ENCODE data around the gene TEX11. TPM values are rescaled to one million over a fixed set of nuclear protein-coding genes. Genes with fewer than 3 reads are reported as not detected.
A peak's percentile ranks its signal among the peaks of the same experiment; 100 is the strongest.

TEX11 gene
- total and polyA plus RNA-seq, 2 experiments from 2014 or later, result 0.60 to 1.0 TPM

GRCh38 chrX:70907900-70908299 lies 611 bp downstream of the TEX11 start:
- Histone ChIP-seq H2AFZ (no peak overlapping the region; the same call in 1 of the 2 replicates), H4K20me1 (replicated peaks; ENCODE audit: insufficient read depth) (no peaks in the 10 kb centered on the region), H3K4me2 (no peak overlapping the region), H3K4me3 (no peak overlapping the region), H3K4me1 (ENCODE audit: insufficient read depth) (no peaks in the 10 kb centered on the region), H3K79me2 (replicated peaks; ENCODE audit: insufficient read depth) (no peaks in the 10 kb centered on the region), H3F3A (replicated peaks; ENCODE audit: low read depth) (no peaks in the 10 kb centered on the region), H3K27me3 (ENCODE audit: insufficient read depth) (no peaks in the 10 kb centered on the region), H3K27ac (ENCODE audit: low read depth) (no peak overlapping the region), H3K9me2 (ENCODE audit: insufficient read depth) (no peaks in the 10 kb centered on the region), H3K36me3 (ENCODE audit: insufficient read depth) (no peaks in the 10 kb centered on the region)
- Mint-ChIP-seq H3K27ac (no peak overlapping the region), H3K27me3 (ENCODE audit: insufficient read depth, low read depth, poor library complexity) (no peaks in the 10 kb centered on the region), H3K36me3 (ENCODE audit: low read depth) (0 out of 3 replicates have a peak, but pooled peaks cover 3% of the 10 kb centered on the region), H3K9me3 (peaks cover 8% of the 10 kb centered on the region; the same call in 2 of the 3 replicates), H3K4me1 (0 out of 3 replicates have a peak, but pooled peaks cover 3% of the 10 kb centered on the region), H3K4me3 (no peak overlapping the region)
- DNase-seq (ENCODE audit: low spot score) (peak; percentile 65), ATAC-seq (peak; percentile 52; the same call in 2 of the 3 replicates)
- TF ChIP-seq CTCF (conservative IDR thresholded peaks at IDR 0.05; ENCODE audit: low read depth in 2 of 2) (no peak), ZNF462 (CRISPR knock-in tag; IDR thresholded peaks at IDR 0.05) (no peak), ETS1 (IDR thresholded peaks at IDR 0.05) (no peak), JUNB (IDR thresholded peaks at IDR 0.05; ENCODE audit: unreplicated experiment) (no peak), ZNF331 (CRISPR knock-in tag; IDR thresholded peaks at IDR 0.05; ENCODE audit: low read depth) (no peak)
